Epidermal melanocyte (primary cell): ENCODE results near the gene GRM1.
"Not testable (repeated sequence)": the region's sequence is repeated elsewhere in the genome, so short reads cannot be mapped to it uniquely, and the experiment has no call there.

Experiments used
- DNase-seq: peaks from one replicate; pipeline ENCODE4 v3.0.0; 2011; ENCODE audit warnings: low spot score; ENCODE audit not compliant: insufficient read length

GRM1 gene

GRCh38 chr6:146191166-146191565, 162.3 kb downstream of the GRM1 start:
- no peak for DNase-seq

- DNase-seq, result no peak
Observed at GRCh38 chr6:146191612-146192011, 162.8 kb downstream of the GRM1 start.

- DNase-seq, result no peak
Observed at GRCh38 chr6:146194434-146194833, 165.6 kb downstream of the GRM1 start.

- no peak for DNase-seq
Observed at GRCh38 chr6:146200176-146200575, 171.3 kb downstream of the GRM1 start.

- DNase-seq, result no peak
Observed at GRCh38 chr6:146202570-146202969, 173.7 kb downstream of the GRM1 start.

- DNase-seq, result no peak
Observed at GRCh38 chr6:146209942-146210341, 181.1 kb downstream of the GRM1 start.

- DNase-seq, result no peak
Observed at GRCh38 chr6:146210406-146211083, 181.7 kb downstream of the GRM1 start.

GRCh38 chr6:146211646-146212045, 182.8 kb downstream of the GRM1 start:
- DNase-seq, result no peak

- DNase-seq, result no peak
Observed at GRCh38 chr6:146212781-146213180, 183.9 kb downstream of the GRM1 start.

- no peak for DNase-seq
Observed at GRCh38 chr6:146219101-146219500, 190.2 kb downstream of the GRM1 start.

- DNase-seq, result no peak
Observed at GRCh38 chr6:146224449-146224848, 195.6 kb downstream of the GRM1 start.

- DNase-seq, result no peak
Observed at GRCh38 chr6:146224988-146225387, 196.1 kb downstream of the GRM1 start.

- DNase-seq, result no peak
Observed at GRCh38 chr6:146240322-146240721, 211.5 kb downstream of the GRM1 start.

GRCh38 chr6:146240807-146241206, 211.9 kb downstream of the GRM1 start:
- no peak for DNase-seq

GRCh38 chr6:146243646-146244045, 214.8 kb downstream of the GRM1 start:
- DNase-seq, result not testable (repeated sequence)

- no peak for DNase-seq
Observed at GRCh38 chr6:146244630-146245143, 215.8 kb downstream of the GRM1 start.

GRCh38 chr6:146246028-146246427, 217.2 kb downstream of the GRM1 start:
- DNase-seq, result no peak

GRCh38 chr6:146253691-146254090, 224.8 kb downstream of the GRM1 start:
- no peak for DNase-seq

- no peak for DNase-seq
Observed at GRCh38 chr6:146258206-146258605, 229.3 kb downstream of the GRM1 start.

GRCh38 chr6:146260886-146261285, 232.0 kb downstream of the GRM1 start:
- DNase-seq, result no peak

GRCh38 chr6:146265056-146265455, 236.2 kb downstream of the GRM1 start:
- DNase-seq, result no peak

GRCh38 chr6:146267447-146267846, 238.6 kb downstream of the GRM1 start:
- DNase-seq, result no peak

- no peak for DNase-seq
Observed at GRCh38 chr6:146267946-146268345, 239.1 kb downstream of the GRM1 start.
